GM12878 (cell line): ENCODE results near the gene TRABD2B. TPM values are rescaled to one million over a fixed set of nuclear protein-coding genes. Genes with fewer than 3 reads are reported as not detected.

Experiments
- BHLHE40 ChIP-seq, 2 experiments: fragments of 450-650 bp in 1 of 2; IDR thresholded peaks; 2 replicates each; pipeline ENCODE4 v1.6.1; 2011 to 2017; ENCODE audit warnings: low read depth in 2 of 2, borderline replicate concordance in 1 of 2, improper control_type of control experiment in 1 of 2, low read length in 1 of 2, mild to moderate bottlenecking in 1 of 2
- DPF2 ChIP-seq: fragments of 450-650 bp; IDR thresholded peaks from 2 replicates; pipeline ENCODE4 v1.6.1; 2017; ENCODE audit warnings: mild to moderate bottlenecking
- IRF3 ChIP-seq: fragments of 450-650 bp; IDR thresholded peaks from 2 replicates; pipeline ENCODE4 v1.6.1; 2014; ENCODE audit warnings: mild to moderate bottlenecking
- RBBP5 ChIP-seq: fragments of 200-600 bp; sonication (generic); conservative IDR thresholded peaks from 2 replicates; pipeline ENCODE4 v1.6.1; 2016
- ZBTB40 ChIP-seq: fragments of 450-650 bp; IDR thresholded peaks from 2 replicates; pipeline ENCODE4 v1.6.1; 2016; ENCODE audit warnings: mild to moderate bottlenecking, moderate library complexity, borderline replicate concordance
- ZNF687 ChIP-seq: fragments of 450-650 bp; IDR thresholded peaks from 2 replicates; pipeline ENCODE4 v1.6.1; 2017; ENCODE audit warnings: mild to moderate bottlenecking, moderate library complexity
- polyA plus RNA-seq, 11 experiments: library from polyadenylated mRNA; depleted of rRNA in 4 of 11; unstranded in 6 of 11; stranded (reverse) in 5 of 11; fragments of >200 nt; fragmentation: Nextera tagmentation in 4 of 11; fragmentation: Illumina TruSeq in 1 of 11; extraction: Ambion mirVana in 4 of 11; extraction: Trizol in 1 of 11; gene quantifications; 1 replicate in 1 of 11; 2 replicates in 10 of 11; pipeline versions ENCODE4 v1.2.1 to v1.2.3, GENCODE V29; 2011 to 2016; ENCODE audit warnings: inconsistent platforms in 2 of 11, missing spikeins in 2 of 11, low read depth in 1 of 11
- total RNA-seq, 4 experiments: library from RNA; depleted of rRNA in 3 of 4; stranded (reverse); fragments of >200 nt in 3 of 4; fragmentation: Illumina TruSeq in 1 of 4; extraction: Trizol in 1 of 4; gene quantifications; 2 replicates each; pipeline versions ENCODE4 v1.2.1 to v1.2.3, GENCODE V29; 2013 to 2021
- TF ChIP-seq, protein P1 (sequence below): fragments of 450-650 bp; formaldehyde crosslinking; IDR thresholded peaks from 2 replicates; pipeline ENCODE4 v1.4.0; 2020; ENCODE audit warnings: mild to moderate bottlenecking, moderate library complexity
- TF ChIP-seq, protein P2 (sequence below): IDR thresholded peaks from 2 replicates; pipeline ENCODE4 v1.6.1; 2012; ENCODE audit warnings: low read depth, low read length, improper control_type of control experiment

Gene TRABD2B
- total and polyA plus RNA-seq, 10 of the 15 experiments (the other 5 are each of a cell fraction or from before 2014, with no cell fraction given) = not detected

DNA sequence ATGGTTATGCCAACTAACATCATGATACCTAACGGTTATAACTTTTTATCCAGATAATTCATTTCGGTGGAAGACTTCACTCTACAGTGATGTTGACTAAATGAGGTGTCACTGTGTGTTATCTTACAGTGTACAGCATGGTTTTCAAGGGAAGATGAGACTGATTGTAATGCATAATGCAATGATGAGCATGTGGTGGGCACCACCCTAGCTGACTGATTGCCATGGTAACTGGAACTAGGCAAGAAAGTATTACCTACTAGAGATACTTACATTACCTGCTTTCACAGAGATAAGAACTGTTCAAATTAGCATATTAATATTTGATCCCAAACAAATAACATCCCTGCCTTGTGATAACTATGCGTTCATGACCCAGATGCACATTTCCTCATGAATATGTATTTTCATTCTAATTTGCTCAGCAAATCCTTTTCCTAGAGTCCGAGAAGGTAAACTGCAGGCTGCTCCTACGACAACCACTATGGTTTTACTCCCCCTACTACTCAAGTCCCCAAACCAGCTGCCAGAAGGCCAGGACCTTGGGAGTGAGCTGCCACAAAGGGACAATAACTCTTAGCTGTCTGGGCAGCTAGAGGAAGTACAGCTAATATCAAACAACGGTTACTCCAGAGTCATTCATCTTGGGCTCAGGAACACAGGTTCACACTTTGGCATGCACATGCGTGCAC, 29.2 kb downstream of the TRABD2B start (continued):
- TF ChIP-seq ZNF687 (no peak), BHLHE40 (IDR thresholded peaks at IDR 0.05; ENCODE audit: borderline replicate concordance in 1 of 2, low read depth in 2 of 2, low read length in 1 of 2) (no peak), IRF3 (no peak), RBBP5 (no peak), ZBTB40 (no peak), DPF2 (no peak)
- TF ChIP-seq, protein P1, sequence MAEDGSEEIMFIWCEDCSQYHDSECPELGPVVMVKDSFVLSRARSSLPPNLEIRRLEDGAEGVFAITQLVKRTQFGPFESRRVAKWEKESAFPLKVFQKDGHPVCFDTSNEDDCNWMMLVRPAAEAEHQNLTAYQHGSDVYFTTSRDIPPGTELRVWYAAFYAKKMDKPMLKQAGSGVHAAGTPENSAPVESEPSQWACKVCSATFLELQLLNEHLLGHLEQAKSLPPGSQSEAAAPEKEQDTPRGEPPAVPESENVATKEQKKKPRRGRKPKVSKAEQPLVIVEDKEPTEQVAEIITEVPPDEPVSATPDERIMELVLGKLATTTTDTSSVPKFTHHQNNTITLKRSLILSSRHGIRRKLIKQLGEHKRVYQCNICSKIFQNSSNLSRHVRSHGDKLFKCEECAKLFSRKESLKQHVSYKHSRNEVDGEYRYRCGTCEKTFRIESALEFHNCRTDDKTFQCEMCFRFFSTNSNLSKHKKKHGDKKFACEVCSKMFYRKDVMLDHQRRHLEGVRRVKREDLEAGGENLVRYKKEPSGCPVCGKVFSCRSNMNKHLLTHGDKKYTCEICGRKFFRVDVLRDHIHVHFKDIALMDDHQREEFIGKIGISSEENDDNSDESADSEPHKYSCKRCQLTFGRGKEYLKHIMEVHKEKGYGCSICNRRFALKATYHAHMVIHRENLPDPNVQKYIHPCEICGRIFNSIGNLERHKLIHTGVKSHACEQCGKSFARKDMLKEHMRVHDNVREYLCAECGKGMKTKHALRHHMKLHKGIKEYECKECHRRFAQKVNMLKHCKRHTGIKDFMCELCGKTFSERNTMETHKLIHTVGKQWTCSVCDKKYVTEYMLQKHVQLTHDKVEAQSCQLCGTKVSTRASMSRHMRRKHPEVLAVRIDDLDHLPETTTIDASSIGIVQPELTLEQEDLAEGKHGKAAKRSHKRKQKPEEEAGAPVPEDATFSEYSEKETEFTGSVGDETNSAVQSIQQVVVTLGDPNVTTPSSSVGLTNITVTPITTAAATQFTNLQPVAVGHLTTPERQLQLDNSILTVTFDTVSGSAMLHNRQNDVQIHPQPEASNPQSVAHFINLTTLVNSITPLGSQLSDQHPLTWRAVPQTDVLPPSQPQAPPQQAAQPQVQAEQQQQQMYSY (CRISPR knock-in tag) = no peak
- TF ChIP-seq, protein P2, sequence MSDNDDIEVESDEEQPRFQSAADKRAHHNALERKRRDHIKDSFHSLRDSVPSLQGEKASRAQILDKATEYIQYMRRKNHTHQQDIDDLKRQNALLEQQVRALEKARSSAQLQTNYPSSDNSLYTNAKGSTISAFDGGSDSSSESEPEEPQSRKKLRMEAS = no peak
